DOHH2 (cell line): ENCODE data around the gene DHRS3.

Experiments
- H3F3A ChIP-seq: fragments of 200-600 bp; sonication (generic), shearing (Covaris generic); 2 replicates; pipeline ENCODE4 v1.6.0; 2016; ENCODE audit warnings: antibody characterized with exemption, mild to moderate bottlenecking; ENCODE audit not compliant: control insufficient read depth, insufficient read depth
- H3K27ac ChIP-seq: fragments of 200-600 bp; sonication (generic); 2 replicates; pipeline ENCODE4 v1.5.1; 2014; ENCODE audit warnings: low read depth, mild to moderate bottlenecking, low read length, moderate library complexity
- H3K27me3 ChIP-seq: fragments of 200-600 bp; sonication (generic); 2 replicates; pipeline ENCODE4 v1.6.1; 2014; ENCODE audit warnings: mild to moderate bottlenecking, low read length, mixed read lengths; ENCODE audit not compliant: control insufficient read depth
- H3K36me3 ChIP-seq: fragments of 200-600 bp; sonication (generic); 2 replicates; pipeline ENCODE4 v1.6.1; 2014; ENCODE audit warnings: mild to moderate bottlenecking, low read length, moderate library complexity, mixed read lengths; ENCODE audit not compliant: control insufficient read depth
- H3K4me1 ChIP-seq: fragments of 200-600 bp; sonication (generic); 2 replicates; pipeline ENCODE4 v1.6.1; 2014; ENCODE audit warnings: mild to moderate bottlenecking, low read length, mixed read lengths; ENCODE audit not compliant: control insufficient read depth
- H3K4me2 ChIP-seq: fragments of 200-600 bp; sonication (generic); 2 replicates; pipeline ENCODE4 v1.6.0; 2014; ENCODE audit warnings: mild to moderate bottlenecking, low read length, moderate library complexity
- H3K4me3 ChIP-seq: fragments of 200-600 bp; sonication (generic); 2 replicates; pipeline ENCODE4 v1.5.1; 2014; ENCODE audit warnings: mild to moderate bottlenecking, low read length, mixed read lengths
- H3K79me2 ChIP-seq: fragments of 200-600 bp; sonication (generic); 2 replicates; pipeline ENCODE4 v1.6.1; 2014; ENCODE audit warnings: mild to moderate bottlenecking, low read length, mixed read lengths; ENCODE audit not compliant: control insufficient read depth
- H3K9me2 ChIP-seq: fragments of 200-600 bp; sonication (generic); replicated peaks from 2 replicates; pipeline ENCODE4 v1.6.1; 2014; ENCODE audit warnings: mild to moderate bottlenecking, low read length, mixed read lengths; ENCODE audit not compliant: control insufficient read depth
- H3K9me3 ChIP-seq: fragments of 200-600 bp; sonication (generic); 2 replicates; pipeline ENCODE4 v1.6.1; 2014; ENCODE audit warnings: antibody characterized with exemption, low read length, mixed read lengths; ENCODE audit not compliant: control insufficient read depth, insufficient read depth
- H4K20me1 ChIP-seq: fragments of 200-600 bp; sonication (generic); 2 replicates; pipeline ENCODE4 v1.6.0; 2014; ENCODE audit warnings: low read depth, mild to moderate bottlenecking, antibody characterized with exemption, low read length, moderate library complexity; ENCODE audit not compliant: control insufficient read depth, insufficient read depth
- CTCF ChIP-seq: fragments of 200-600 bp; sonication (generic); IDR thresholded peaks from one replicate; pipeline ENCODE4 v1.5.1; 2014; ENCODE audit warnings: antibody characterized with exemption, mild to moderate bottlenecking, low read depth, low read length; ENCODE audit not compliant: poor library complexity, severe bottlenecking
- EZH2phosphoT487 ChIP-seq: fragments of 200-600 bp; sonication (generic); IDR thresholded peaks from 2 replicates; pipeline ENCODE4 v1.6.1; 2017; ENCODE audit warnings: borderline replicate concordance, mild to moderate bottlenecking, antibody characterized with exemption, low read length, moderate library complexity, mixed read lengths

Gene DHRS3

GRCh38 chr1:12601700-12602658 lies 16.0 kb downstream of the DHRS3 start:
- Histone ChIP-seq H4K20me1 (no peaks in the 10 kb centered on the region), H3K4me3 (no peak overlapping the region), H3K27me3 (no peaks in the 10 kb centered on the region), H3K79me2 (no peaks in the 10 kb centered on the region), H3F3A (no peaks in the 10 kb centered on the region), H3K9me3 (no peaks in the 10 kb centered on the region), H3K36me3 (no peaks in the 10 kb centered on the region), H3K27ac (no peak overlapping the region), H3K4me1 (no peaks in the 10 kb centered on the region), H3K4me2 (no peak overlapping the region), H3K9me2 (no peaks in the 10 kb centered on the region)
- TF ChIP-seq EZH2phosphoT487 (no peak), CTCF (no peak)

- Histone ChIP-seq H4K20me1 (no peaks in the 10 kb centered on the region), H3K27ac (no peak overlapping the region)
- TF ChIP-seq CTCF = peak; percentile 72
- no peak for TF ChIP-seq EZH2phosphoT487
Observed at GRCh38 chr1:12600880-12601633, 17.0 kb downstream of the DHRS3 start.

GRCh38 chr1:12600335-12600734 lies 17.7 kb downstream of the DHRS3 start:
- Histone ChIP-seq H3K4me3 (no peak overlapping the region), H3K27ac (no peak overlapping the region), H3F3A (no peaks in the 10 kb centered on the region), H3K4me1 (no peaks in the 10 kb centered on the region), H3K9me2 (no peaks in the 10 kb centered on the region), H3K9me3 (no peaks in the 10 kb centered on the region), H3K79me2 (no peaks in the 10 kb centered on the region), H3K4me2 (no peak overlapping the region), H3K36me3 (no peaks in the 10 kb centered on the region), H3K27me3 (no peaks in the 10 kb centered on the region), H4K20me1 (no peaks in the 10 kb centered on the region)
- no peak for TF ChIP-seq CTCF

More at GRCh38 chr1:12600880-12601633, 17.0 kb downstream of the DHRS3 start:
- Histone ChIP-seq H3F3A (no peaks in the 10 kb centered on the region), H3K4me1 (no peaks in the 10 kb centered on the region), H3K79me2 (no peaks in the 10 kb centered on the region), H3K4me2 (no peak overlapping the region), H3K36me3 (no peaks in the 10 kb centered on the region), H3K4me3 (no peak overlapping the region), H3K27me3 (no peaks in the 10 kb centered on the region), H3K9me3 (no peaks in the 10 kb centered on the region), H3K9me2 (no peaks in the 10 kb centered on the region)
